Measurements from ENCODE around the gene SENP1. TPM values are rescaled to one million over a fixed set of nuclear protein-coding genes. Genes with fewer than 3 reads are reported as not detected.

SENP1 gene
- total and polyA plus RNA-seq, 2 of the 4 experiments (the other 2 are of a cell fraction): 7.2 to 25.3 TPM

- CTCF ChIA-PET: interaction anchor here (0.9 to 1.5 kb wide), 2 partner anchors 13 to 78 kb away, joined by 3 read pairs; partner anchors contain the start of gene SENP1
- H3K23ac ChIP-seq (ENCODE audit: low read depth, low read length): peak within 1 kb of the TSS; percentile 43
- dilution Hi-C loops (cut with HindIII; ENCODE audit: low sequenced_read_pairs, unreplicated experiment): no loop called here
Observed at GRCh38 chr12:48119078-48119833, 13.4 kb upstream of the SENP1 start, which contains the start of gene PFKM. PFKM (plus strand) TSS chr12:48119364; CDS start chr12:48122775, 3,411 bp downstream.

More at GRCh38 chr12:48119078-48119833, 13.4 kb upstream of the SENP1 start, which contains the start of gene PFKM:
- Histone ChIP-seq H3K9me1 (ENCODE audit: insufficient read depth, low read length) (peaks cover 14% of the 10 kb centered on the region), H4K5ac (ENCODE audit: low read depth, low read length) (peak within 1 kb of the TSS; percentile 51; the same call in 1 of the 2 replicates), H4K91ac (ENCODE audit: insufficient read depth, low read depth, low read length) (no peak within 1 kb of the TSS), H3K27ac (ENCODE audit: insufficient read depth, low read length) (peak within 1 kb of the TSS; percentile 80), H2BK15ac (ENCODE audit: low read depth, low read length) (no peak within 1 kb of the TSS), H3K4me2 (ENCODE audit: low read depth, low read length) (peak within 1 kb of the TSS; percentile 97), H2AFZ (replicated peaks; ENCODE audit: low read length, poor library complexity) (peak within 1 kb of the TSS; percentile 94), H3K9ac (ENCODE audit: low read depth, low read length) (peak within 1 kb of the TSS; percentile 86), H3K18ac (ENCODE audit: low read depth, low read length) (peak within 1 kb of the TSS; percentile 53), H3K79me1 (ENCODE audit: low read depth in 1 of 2, low read length in 2 of 2) (peaks cover 24 to 34% of the 10 kb centered on the region in 2 experiments), H3K4me3 (ENCODE audit: insufficient read depth, low read depth, low read length) (peak within 1 kb of the TSS; percentile 93), H2AK5ac (ENCODE audit: low read depth, low read length) (0 out of 2 replicates have a peak within 1 kb of the TSS, but pooled peaks have one; percentile 5), H3K4ac (ENCODE audit: low read depth, low read length) (peak within 1 kb of the TSS; percentile 55), H4K20me1 (ENCODE audit: insufficient read depth, low read length) (peaks cover 5% of the 10 kb centered on the region; the same call in 1 of the 2 replicates), H3K4me1 (ENCODE audit: control insufficient read depth, insufficient read depth, low read length) (no peaks in the 10 kb centered on the region), H3K9me3 (ENCODE audit: control insufficient read depth, insufficient read depth, low read length) (no peaks in the 10 kb centered on the region), H2BK20ac (ENCODE audit: low read depth, low read length) (no peak within 1 kb of the TSS), H2BK120ac (ENCODE audit: low read depth, low read length) (peak within 1 kb of the TSS; percentile 21; the same call in 1 of the 2 replicates), H3K14ac (replicated peaks; ENCODE audit: low read depth, low read length) (peak within 1 kb of the TSS; percentile 37), H4K8ac (ENCODE audit: low read depth in 2 of 2, low read length in 2 of 2) (peak within 1 kb of the TSS; percentile 50 to 67; a peak in 3 of 4 replicates), H2BK5ac (ENCODE audit: low read depth, low read length, poor library complexity, severe bottlenecking) (peak within 1 kb of the TSS; percentile 47), H3K36me3 (ENCODE audit: control insufficient read depth, insufficient read depth, low read length) (peaks cover 2% of the 10 kb centered on the region; the same call in 1 of the 2 replicates), H2AK9ac (replicated peaks; ENCODE audit: low read depth, low read length, poor library complexity) (peak within 1 kb of the TSS; percentile 86), H3K56ac (ENCODE audit: extremely low read depth, insufficient read depth, low read length) (peak within 1 kb of the TSS; percentile 31), H3K27me3 (ENCODE audit: control insufficient read depth, insufficient read depth, low read length) (peaks cover 8% of the 10 kb centered on the region)
- intact Hi-C loops (cut with micrococcal nuclease) (loop anchor here (2.0 kb wide), 1 partner anchor 70 kb away; no protein-coding TSS in a partner anchor), in situ Hi-C loops (cut with MboI; ENCODE audit: low sequenced_read_pairs) (no loop called here)
- TF ChIP-seq CEBPB (IDR thresholded peaks at IDR 0.05; ENCODE audit: low read depth, low read length) (no peak), SMC3 (IDR thresholded peaks at IDR 0.05; ENCODE audit: low read depth, low read length) (no peak), BHLHE40 (IDR thresholded peaks at IDR 0.05; ENCODE audit: low read depth, low read length) (peak; percentile 42; the same call in 1 of the 2 replicates), MXI1 (IDR thresholded peaks at IDR 0.05; ENCODE audit: borderline replicate concordance, low read depth, low read length) (peak; percentile 46; the same call in 1 of the 2 replicates), CHD1 (IDR thresholded peaks at IDR 0.05; ENCODE audit: low read depth, low read length) (no peak), POLR2A (IDR thresholded peaks at IDR 0.05; ENCODE audit: low read depth, low read length) (no peak), USF2 (IDR thresholded peaks at IDR 0.05; ENCODE audit: low read depth, low read length) (peak; percentile 15; the same call in 1 of the 2 replicates), MAZ (IDR thresholded peaks at IDR 0.05; ENCODE audit: borderline replicate concordance, low read depth, low read length) (peak; percentile 89)
- no TSS peak for BruUV-seq (replicated peaks)
- POLR2A ChIA-PET (ENCODE audit: unreplicated experiment): no interaction called here
- DNase-seq (peak; percentile 91), ATAC-seq (ENCODE audit: low read depth) (peak; percentile 100)
- WGBS, 2 experiments (ENCODE audit: extremely low coverage in 2 of 2, insufficient read length in 1 of 2): no CpG with 5 or more reads among the region's 20 CpGs

Measured in IMR-90 (cell line).